ENCODE measurements around the gene PRR15. TPM values are rescaled to one million over a fixed set of nuclear protein-coding genes. Genes with fewer than 3 reads are reported as not detected.

The PRR15 gene
- total RNA-seq, 1 experiment from 2014 or later = 2.3 TPM

- DNase-seq (ENCODE audit: low read depth) = peak; percentile 90
These were observed 45.8 kb downstream of the PRR15 start for GRCh38 chr7:29609162-29610037.

- no peak for DNase-seq (ENCODE audit: low read depth)
These were observed 46.5 kb downstream of the PRR15 start for GRCh38 chr7:29610086-29610485.

GRCh38 chr7:29611941-29612544 is 48.4 kb downstream of the PRR15 start:
- DNase-seq (ENCODE audit: low read depth) = no peak

- DNase-seq (ENCODE audit: low read depth) = no peak
These were observed 49.0 kb downstream of the PRR15 start for GRCh38 chr7:29612596-29612995.

GRCh38 chr7:29613100-29613499 is 49.5 kb downstream of the PRR15 start:
- no peak for DNase-seq (ENCODE audit: low read depth)

GRCh38 chr7:29614229-29614628 is 50.6 kb downstream of the PRR15 start:
- no peak for DNase-seq (ENCODE audit: low read depth)

Other genes with a start within 250 kb of the PRR15 start
- not detected in 2 replicates for gene WIPF3, start 242.7 kb downstream of the PRR15 start, total RNA-seq (2014; rRNA removed; shearing (Covaris generic))

All from Daoy (cell line).